NCI-H2081 treated with DMSO at 0.1 percent for 48 hours (cell line): ENCODE results near the gene ITPK1.

Experiments
- DNase-seq: peaks from one replicate; lab custom pipeline; 2025; lab: John Stamatoyannopoulos, UW

Gene ITPK1

DNA sequence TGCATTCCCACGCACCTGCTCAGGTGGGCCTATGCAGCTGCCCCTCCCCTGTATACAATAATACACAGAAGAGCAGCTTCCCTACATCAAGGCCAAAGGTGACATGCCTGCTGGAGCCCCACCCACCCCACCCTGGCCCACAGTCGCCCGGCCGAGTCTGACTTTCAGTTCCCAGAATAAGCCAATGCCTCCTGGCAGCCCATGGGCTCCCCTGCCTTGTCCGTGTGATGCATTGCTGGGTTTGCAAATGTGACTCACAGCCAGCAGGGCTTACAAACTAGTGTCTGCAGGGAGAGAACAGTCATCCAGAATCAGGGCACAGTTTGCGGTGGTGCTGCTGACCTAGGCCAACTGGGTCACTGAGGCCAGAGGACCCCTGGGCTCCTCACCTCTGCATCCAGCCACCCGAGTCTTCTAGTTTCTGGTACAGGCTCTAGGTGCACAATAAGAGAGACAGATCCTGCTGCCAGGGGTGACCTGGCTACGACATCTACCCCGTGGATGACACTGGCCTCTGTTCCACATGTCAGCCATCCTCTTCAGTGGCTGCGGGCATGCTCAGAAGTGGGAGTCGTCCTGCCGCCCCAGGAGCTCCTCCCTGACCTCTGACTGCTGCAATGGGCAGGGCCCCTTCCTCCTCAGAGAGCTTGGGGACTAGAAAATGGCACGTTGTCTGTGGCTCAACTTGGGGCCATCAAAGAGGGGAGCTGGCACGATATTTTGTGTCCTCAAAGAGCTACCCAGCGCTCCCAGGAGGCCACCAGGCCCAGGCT is 108.3 kb downstream of the ITPK1 start:
- DNase-seq, result no peak

- DNase-seq, result peak; percentile 66
Observed at GRCh38 chr14:93006567-93007051, 109.1 kb downstream of the ITPK1 start.

DNA sequence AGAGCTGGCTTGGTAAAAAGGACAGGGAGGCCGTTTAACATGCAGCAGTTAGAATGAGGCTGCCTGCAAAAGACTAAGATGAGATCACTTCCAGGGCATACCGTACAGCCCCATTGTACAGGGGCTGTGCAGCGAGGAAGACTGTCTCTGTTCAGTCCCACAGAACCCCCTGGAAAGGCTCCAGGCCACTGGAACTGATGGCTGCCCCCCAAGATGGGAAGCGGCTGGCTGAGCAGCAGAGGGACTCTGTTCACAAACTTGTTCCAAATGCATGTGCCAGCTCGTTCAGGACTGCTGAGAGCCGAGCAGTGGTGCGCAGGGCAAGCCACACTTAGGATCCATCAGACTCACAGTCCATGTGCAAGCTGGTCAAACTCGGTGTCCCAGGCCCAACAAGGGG is 109.9 kb downstream of the ITPK1 start:
- DNase-seq, result no peak

DNA sequence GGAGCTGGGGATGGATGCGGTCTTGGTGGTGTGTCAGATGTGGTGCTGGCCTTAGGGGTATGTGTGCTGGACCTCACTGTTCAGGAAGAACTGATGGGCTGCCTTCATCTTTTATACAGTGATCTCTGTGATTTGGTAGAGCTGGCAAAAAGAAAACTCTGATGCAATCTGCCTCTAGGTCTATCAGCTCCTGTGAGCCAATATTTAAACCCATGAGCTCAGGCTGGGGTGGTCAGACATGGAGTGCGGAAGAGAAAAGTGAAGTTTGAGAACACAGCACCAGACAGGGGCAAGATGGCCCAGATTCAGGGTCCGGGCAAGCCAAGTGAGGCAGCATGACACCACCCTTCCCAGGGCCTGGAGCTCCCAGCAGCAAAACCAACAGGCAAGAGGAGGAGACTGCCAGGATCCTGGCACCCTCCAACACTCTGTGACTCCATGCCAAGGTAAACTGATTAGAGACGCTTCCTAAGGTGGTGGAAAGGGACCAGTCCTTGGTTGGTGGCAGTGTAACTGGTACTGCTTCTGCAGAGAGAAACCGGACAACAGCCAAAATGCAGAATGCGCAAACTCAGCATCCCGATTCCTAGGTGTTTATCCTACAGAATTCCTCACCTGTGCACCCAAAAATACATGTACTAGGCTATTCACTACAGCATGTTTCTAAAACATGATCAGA is 110.5 kb downstream of the ITPK1 start:
- DNase-seq, result no peak

- DNase-seq, result no peak
Observed at GRCh38 chr14:93004699-93005082, 111.0 kb downstream of the ITPK1 start.

DNA sequence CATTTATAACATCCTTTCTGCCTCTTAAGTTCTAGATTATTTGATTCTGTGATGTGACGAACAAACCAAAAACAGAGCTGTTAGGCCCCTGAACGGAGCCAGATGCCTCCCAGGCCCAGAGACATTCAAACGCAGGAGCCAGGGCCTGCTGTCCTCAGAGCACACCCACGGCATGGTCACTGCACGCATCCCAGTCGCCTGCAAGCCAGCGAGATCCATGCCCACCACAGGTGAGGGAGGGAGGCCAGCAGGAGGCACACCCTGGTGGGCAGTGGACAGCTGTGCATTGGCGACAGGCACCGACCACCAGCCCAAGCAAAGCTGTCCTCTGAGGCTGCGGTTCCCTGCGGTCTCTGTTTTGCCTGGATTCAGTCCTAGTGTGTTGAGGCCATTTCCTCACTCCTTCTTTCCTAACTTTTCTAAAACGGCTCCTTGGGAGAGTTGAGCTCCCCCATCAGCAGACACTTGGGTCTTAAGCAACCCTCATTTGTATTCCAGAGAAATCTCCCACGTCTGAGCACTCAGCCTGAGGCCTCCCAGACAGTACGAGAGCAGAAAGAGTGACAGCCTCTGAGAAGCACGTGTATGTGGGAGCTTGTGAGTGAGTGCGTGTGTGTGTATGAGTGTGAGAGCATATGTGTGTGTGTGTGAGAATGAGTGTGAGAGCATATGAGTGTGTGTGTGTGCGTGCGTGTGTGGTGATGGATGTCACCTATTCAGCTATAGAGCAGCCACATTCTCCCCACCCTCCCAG is 111.6 kb downstream of the ITPK1 start:
- DNase-seq, result no peak

DNA sequence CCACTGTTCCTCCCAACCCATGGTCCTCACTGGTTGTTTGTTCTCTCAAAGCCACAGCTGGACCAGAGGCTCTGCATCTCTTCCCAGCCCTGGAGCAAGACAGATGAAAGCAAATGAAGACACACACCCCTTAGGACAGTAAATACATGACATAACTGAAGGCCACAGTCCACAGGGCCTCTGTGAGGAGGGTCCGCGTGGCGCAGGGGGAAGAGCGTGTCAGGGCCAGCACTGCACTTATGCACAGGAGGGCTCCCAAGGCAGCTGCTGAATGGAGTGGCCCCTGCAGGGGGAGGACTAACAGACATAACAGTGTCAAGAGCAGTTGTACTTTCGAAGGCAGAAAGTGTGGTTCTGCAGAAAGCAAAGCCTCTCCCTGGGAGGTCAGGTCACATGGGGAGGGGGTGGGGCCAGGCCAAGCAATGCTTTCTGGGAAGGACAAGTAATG is 112.8 kb downstream of the ITPK1 start:
- DNase-seq, result no peak

GRCh38 chr14:93002049-93002448 is 113.7 kb downstream of the ITPK1 start:
- DNase-seq, result no peak

- DNase-seq, result no peak
Observed at GRCh38 chr14:92998946-92999345, 116.8 kb downstream of the ITPK1 start.

GRCh38 chr14:92997343-92998061 is 118.2 kb downstream of the ITPK1 start:
- DNase-seq, result no peak

- DNase-seq, result no peak
Observed at GRCh38 chr14:92995620-92996019, 120.1 kb downstream of the ITPK1 start.

- no peak for DNase-seq
Observed at GRCh38 chr14:92994942-92995341, 120.8 kb downstream of the ITPK1 start.

GRCh38 chr14:92994131-92994676 is 121.5 kb downstream of the ITPK1 start:
- no peak for DNase-seq

DNA sequence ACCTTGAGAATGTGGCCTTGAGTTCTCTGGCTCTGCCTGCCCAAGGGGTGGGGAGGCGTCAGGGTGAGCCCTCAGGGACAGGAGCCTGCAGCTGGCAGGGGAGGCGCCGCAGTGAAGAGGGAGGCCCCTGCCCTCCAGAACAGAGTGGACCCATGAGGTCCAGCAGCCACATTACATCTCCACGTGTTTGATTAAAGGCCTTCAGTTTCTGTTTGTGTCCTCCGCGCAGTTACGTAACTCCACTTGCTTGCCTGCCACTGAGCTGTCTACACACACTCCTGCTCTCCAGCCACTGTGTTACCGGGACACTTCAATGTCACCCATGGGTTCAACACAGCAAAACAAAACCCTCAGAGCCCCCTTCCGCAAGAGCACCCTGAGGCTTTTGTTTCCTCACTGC is 122.4 kb downstream of the ITPK1 start:
- no peak for DNase-seq

- DNase-seq, result no peak
Observed at GRCh38 chr14:92991536-92991935, 124.2 kb downstream of the ITPK1 start.

- no peak for DNase-seq
Observed at GRCh38 chr14:92990456-92991430, 125.0 kb downstream of the ITPK1 start.

GRCh38 chr14:92988786-92989755 is 126.7 kb downstream of the ITPK1 start:
- DNase-seq, result no peak

DNA sequence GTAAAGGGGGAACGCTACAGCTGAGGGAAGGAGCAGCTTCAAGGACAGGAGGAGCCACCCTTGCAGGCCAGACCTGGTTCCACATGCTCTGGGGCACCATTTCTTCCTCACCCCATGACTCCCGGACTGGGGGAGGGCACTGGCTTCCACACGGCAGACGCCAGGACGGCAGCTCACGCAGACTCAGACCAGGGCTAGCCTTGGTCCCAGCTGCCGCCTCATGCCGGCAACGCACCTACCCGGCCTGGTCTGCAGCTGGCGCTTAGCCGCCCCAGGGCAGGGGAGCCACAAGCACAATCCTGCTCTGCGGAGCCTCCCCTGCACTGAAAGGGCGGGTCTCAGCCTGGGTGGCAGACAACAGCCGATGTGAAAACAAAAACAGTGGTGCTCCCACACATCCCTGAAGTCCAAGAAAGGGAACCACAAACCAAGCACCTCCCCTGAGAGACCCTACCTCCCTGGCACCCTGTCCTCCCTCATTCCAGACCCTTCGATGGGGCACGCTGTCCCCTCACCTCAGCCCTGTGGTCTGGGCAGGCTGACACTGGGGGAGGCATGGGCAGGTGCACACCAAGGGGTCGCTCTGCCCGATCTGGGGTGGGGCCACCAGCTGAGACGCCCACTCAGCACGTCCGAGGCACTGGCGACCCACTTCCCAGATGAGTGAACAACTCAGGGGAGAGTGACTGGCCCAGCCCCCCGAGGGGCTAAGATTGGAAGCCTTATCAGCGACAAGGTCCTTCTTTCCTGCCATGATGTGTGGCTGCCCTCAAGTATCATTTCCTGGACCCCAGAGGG is 127.8 kb downstream of the ITPK1 start:
- no peak for DNase-seq
